Effector CD4-positive, alpha-beta T cell (primary cell): ENCODE results near the gene ATP13A1.
"Not testable (repeated sequence)": the region's sequence is repeated elsewhere in the genome, so short reads cannot be mapped to it uniquely, and the experiment has no call there.

Experiments used
- DNase-seq: peaks from one replicate; pipeline ENCODE4 v3.0.0-alpha.2; 2020

ATP13A1 gene

DNA sequence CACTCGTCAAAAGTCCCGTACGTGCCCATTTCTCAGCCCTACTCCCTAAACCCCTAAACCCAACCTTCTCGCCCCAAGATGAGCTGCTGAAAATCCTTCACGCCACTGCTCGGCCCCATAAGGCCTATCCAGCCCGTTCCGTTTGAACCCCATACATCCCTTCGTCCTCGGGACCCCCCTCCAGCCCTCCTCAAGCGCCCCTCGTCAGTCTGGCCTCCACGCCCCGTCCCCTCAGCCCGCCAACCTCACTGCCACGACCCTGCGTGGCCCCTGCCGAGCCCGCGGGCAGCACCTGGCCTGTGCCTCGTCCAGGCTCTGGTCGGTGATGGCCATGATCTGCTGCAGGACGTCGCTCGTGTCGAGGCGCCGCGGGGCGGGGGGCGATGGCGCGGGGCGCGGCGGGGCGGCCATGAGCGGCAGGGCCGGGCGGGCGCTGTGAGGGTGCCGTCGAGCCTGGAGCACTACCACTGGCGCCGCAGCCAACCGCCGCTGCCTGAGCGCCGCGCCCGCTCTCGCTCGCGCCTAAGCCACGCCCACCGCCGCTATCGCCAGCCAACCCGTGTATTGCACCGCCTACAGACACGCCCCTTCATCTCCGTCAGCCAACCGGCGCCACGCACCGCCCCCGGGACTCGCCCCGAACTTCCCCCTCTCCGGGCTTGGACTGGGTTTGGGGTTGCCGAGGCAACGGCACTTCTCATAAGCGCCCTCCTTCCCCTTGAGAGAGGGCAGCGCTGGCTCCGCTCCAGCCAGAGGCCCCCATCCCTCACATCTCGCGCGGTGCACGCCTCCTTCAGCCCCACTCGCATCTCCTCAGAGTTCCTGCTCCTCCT, 45.0 kb downstream of the ATP13A1 start, which contains the start of gene PBX4:
PBX4 (minus strand) TSS at position 469 of the 833 bp plus-strand sequence; CDS start at position 411, 58 bp downstream.
- peak; percentile 99 for DNase-seq

DNA sequence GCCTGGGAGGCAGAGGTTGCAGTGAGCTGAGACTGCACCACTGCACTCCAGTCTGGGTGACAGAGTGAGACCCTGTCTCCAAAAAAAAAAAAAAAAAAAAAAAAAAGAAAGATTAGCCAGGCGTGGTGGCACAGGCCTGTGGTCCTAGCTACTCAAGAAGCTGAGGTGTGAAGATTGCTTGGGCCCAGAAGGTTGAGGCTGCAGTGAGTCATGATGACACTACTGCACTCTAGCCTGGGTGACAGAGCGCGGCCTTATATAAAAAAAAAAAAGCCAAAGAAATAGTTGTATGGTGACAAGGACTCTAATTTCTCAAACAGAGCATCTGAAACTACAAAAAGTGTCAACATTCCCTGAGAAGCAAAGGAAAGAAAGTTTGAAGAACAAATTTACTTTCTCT, 48.4 kb downstream of the ATP13A1 start:
- no peak for DNase-seq

DNA sequence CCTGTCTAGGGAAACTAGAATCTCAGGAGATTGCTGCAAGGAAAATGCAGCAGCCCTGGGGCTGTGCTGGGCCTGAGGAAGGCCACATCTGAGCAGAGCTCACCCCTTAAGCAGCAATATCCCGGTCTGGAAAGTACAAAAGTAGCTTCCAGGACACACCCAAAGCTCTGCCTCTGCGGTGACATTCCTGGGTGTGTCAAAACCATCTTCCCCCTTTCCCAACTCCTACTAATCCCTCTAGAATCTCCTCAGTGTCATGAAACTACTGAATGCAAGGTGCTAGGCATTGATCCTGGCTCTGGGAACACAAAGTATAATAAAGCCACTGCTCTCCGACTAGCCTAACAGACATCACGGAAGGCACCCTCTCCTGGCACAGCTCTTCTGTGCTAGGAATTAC, 50.0 kb downstream of the ATP13A1 start:
- no peak for DNase-seq

DNA sequence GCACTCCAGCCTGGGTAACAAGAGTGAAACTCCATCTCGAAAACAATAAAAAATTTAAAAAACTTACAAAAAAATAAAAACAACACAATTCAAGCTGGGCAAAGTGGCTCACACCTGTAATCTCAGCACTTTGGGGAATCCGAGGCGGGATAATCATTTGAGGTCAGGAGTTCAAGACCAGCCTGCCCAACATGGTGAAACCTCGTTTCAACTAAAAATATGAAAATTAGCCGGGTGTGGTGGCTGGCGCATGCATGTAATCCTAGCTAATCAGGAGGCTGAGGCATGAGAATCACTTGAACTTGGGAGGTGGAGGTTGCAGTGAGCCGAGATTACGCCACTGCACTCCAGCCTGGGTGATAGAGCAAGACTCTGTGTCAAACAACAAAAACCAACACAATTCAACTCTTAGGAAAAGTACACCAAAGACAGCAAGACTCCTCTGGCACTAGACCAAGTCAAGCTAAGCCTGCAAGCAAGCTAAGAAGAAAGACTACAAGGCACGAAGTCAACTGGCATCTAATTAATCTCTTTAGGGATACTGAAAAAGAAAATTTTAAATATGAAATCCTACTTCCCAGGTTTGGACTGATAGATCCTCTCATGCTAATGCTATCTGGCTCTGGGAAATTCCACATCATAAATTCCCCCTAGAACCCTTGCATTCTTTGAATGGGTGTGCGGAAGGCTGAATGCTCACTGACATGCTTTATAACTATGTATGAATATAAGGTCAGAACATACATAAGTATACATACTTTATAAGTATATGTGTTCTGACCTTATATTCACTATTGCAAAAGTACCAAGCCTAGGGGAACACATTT, 52.9 kb downstream of the ATP13A1 start:
- DNase-seq, result no peak

DNA sequence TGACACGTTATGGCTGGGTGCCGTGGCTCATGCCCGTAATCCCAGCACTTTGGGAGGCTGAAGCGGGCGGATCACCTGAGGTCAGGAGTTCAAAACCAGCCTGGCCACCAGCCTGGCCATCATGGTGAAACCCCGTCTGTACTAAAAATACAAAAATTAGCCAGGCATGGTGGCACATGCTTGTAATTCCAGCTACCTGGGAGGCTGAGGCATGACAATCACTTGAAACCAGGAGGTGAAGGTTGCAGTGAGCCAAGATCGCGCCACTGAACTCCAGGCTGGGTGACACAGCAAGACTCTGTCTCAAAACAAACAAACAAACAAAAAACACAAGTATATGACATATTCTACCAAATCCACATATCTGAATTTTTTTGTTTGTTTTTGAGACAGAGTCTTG, 56.8 kb downstream of the ATP13A1 start:
- not testable (repeated sequence) for DNase-seq

DNA sequence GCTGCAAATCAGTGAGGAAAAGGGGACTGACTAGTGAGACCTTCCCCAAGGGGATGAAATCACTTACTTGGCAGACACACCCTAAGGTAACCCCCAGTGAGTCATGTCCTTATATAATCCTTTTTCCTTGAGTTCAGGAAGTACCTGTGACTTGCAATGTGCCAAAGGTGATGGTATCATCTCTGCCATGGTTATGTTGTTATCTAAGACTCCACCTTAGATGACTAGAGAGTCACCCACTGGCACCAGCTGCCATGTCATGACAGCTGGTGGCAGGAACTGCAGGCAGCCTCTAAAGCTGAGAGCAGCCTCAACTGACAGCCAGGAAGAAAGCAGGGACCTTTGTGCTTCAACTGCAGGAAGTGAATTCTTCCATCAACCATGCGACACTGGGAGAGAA, 57.5 kb downstream of the ATP13A1 start:
- peak; percentile 64 for DNase-seq

DNA sequence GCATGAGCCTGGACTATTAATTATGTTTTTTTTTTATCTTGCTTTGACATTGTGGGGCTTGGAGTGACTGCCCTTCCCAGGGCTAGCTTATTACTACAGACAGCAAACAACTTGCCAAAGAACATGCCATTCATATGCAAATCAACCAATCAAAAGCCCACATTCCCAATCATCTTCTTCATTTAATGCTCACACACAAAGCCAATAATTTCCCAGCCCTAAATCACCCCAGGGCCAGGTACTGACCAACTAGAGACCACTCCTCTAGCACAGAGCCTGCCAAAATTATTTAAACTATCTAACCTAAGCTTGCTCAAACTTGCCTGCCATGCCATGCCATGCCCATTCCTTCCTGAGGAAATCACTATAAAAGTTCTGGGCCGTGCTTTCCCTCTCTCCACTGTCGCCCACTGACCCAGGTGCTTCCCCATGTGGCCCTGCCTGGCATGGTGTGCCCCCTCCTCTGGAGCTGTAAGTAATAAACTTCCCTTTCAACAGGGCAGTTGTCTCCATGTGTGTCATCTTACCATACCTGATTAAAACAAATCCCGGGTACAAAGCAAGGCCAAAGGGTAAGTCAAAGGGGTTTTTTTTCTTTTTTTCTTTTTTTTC, 60.7 kb downstream of the ATP13A1 start:
- no peak for DNase-seq

DNA sequence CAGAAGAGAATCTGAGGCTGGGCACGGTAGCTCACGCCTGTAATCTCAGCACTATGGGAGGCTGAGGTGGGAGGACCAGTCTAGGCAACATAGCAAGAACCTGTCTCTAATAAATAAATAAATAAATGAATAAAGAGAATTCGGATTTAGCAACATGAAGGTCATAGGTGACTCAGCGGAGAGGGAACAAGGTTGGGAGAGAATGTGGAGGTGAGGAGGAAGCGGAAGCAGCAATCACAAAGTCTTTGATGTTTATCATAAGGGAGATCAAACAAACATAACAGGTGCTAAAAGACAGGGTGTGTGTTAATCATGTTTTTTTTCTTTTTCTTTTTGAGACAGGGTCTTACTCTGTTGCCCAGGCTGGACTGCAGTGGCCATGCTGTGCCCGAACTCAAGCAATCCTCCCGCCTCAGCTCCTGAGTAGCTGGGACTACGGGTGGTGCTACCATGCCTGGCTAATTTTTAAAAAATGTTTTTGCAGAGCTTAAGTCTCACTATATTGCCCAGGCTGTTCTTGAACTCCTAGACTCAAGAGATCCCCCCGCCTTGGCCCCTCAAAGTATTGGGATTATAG, 61.3 kb downstream of the ATP13A1 start:
- peak; percentile 57 for DNase-seq

DNA sequence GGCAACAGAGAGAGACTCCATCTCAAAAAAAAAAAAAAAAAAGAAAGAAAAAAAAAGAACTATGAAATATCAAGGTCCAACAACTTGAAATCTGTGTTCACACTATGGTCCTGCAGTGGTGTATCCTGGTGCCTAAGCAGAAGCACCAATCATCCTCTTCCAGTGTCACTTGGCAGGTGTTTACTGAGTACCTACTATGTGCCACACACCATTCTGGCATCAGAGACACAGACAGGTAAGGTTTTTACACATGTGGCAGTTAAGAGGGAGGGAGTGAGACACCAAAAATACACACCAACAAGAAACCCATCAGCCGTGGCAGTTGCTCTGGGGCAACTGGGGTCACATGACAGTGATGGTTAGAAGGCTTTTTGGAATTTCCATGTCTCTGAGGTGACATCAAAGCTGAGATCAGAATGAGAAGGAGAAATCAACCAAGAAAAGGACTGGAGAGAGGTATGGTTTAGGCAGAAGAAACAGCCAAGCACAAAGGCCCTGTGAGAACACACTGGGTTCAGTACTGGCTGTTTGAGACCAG, 62.6 kb downstream of the ATP13A1 start:
- no peak for DNase-seq

DNA sequence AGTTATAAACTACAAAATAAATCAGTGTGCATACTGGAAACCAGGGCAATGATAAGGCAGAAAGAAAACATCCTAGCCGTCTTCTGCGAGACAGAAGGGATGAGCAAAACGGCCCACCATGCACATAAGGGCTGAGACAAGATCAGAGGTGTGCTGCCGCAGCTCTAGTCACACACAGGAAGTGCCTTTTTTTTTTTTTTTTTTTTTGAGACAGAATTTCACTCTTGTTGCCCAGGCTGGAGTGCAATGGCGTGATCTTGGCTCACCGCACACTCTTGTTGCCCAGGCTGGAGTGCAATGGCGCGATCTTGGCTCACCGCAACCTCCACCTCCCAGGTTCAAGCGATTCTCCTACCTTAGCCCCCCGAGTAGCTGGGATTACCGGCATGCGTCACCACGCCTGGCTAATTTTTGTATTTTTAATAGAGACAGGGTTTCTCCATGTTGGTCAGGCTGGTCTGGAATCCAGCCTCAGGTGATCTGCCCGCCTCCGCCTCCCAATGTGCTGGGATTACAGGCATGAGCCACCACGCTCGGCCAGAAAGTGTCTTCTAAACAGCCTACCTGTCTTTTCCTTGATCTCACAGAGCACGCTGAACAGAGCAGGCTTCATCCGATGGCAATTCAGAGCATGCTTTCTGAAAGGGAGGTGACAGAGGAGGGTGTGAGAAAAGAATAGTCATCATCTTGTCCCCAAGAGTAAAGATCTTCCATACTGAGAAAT, 64.6 kb downstream of the ATP13A1 start:
- DNase-seq, result peak; percentile 71

DNA sequence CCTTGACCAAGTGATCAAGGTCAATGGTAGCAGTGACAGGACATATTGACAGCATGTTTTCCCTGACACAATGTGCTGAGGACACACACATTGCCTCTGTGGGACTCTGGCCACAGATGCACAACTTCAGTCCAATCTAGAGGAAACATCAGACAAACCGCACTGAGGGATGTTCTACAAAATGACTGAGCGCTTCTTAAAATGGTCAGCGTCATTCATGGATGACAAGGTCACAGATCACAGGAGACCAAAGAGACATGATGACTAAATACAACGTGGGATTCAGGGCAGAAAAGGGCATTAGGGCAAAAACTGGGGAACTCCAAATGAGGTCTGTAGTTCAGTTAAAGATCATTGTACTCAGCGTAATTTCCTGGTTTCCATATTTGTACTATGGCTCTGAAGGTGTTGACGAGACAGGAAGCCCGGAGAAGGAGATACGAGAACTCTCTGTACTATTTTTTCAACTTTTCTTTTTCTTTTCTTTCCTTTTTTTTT, 65.6 kb downstream of the ATP13A1 start:
- peak; percentile 62 for DNase-seq
